CD14-positive monocyte (primary cell): ENCODE data around the gene FBXL17. TPM values are rescaled to one million over a fixed set of nuclear protein-coding genes. Genes with fewer than 3 reads are reported as not detected.

Experiments used
- DNase-seq, 3 donors: peaks; one replicate each; pipeline ENCODE4 v3.0.0-alpha.2; 2011 to 2022
- H2AFZ ChIP-seq: 2 replicates; pipeline ENCODE4 v1.6.0; 2012; ENCODE audit warnings: mild to moderate bottlenecking, low read depth, low read length, inconsistent platforms; ENCODE audit not compliant: insufficient read depth, poor library complexity, severe bottlenecking
- H3K27ac ChIP-seq, 2 donors: 1 replicate in 1 of 2; 2 replicates in 1 of 2; pipeline ENCODE4 v1.5.1; 2012 to 2013; ENCODE audit warnings: low read length in 2 of 2, control low read depth in 1 of 2, inconsistent platforms in 1 of 2, low read depth in 1 of 2, mild to moderate bottlenecking in 1 of 2
- H3K27me3 ChIP-seq, 2 donors: one replicate each; pipeline versions ENCODE4 v1.6.0 to v1.6.1; 2011 to 2013; ENCODE audit warnings: low read length in 2 of 2; ENCODE audit not compliant: control insufficient read depth in 2 of 2, insufficient read depth in 2 of 2
- H3K36me3 ChIP-seq, 2 donors: replicated peaks in 1 of 2; 1 replicate in 1 of 2; 2 replicates in 1 of 2; pipeline versions ENCODE4 v1.5.1 to v1.6.1; 2012 to 2013; ENCODE audit warnings: low read length in 2 of 2, control low read depth in 1 of 2, inconsistent platforms in 1 of 2, mild to moderate bottlenecking in 1 of 2; ENCODE audit not compliant: insufficient read depth in 2 of 2, control insufficient read depth in 1 of 2
- H3K4me1 ChIP-seq, 2 donors: 1 replicate in 1 of 2; 2 replicates in 1 of 2; pipeline versions ENCODE4 v1.5.1 to v1.6.1; 2012 to 2013; ENCODE audit warnings: low read length in 2 of 2, control low read depth in 1 of 2, inconsistent platforms in 1 of 2, mild to moderate bottlenecking in 1 of 2, moderate library complexity in 1 of 2; ENCODE audit not compliant: insufficient read depth in 2 of 2, control insufficient read depth in 1 of 2
- H3K4me2 ChIP-seq: replicated peaks from 2 replicates; pipeline ENCODE3; 2012; ENCODE audit warnings: low read length, moderate library complexity, mild to moderate bottlenecking; ENCODE audit not compliant: poor library complexity, severe bottlenecking; ENCODE audit errors: extremely low read depth
- H3K4me3 ChIP-seq, 3 experiments: fragments of 200-600 bp in 1 of 3; sonication (generic) in 1 of 3; replicated peaks in 1 of 3; 1 replicate in 2 of 3; 2 replicates in 1 of 3; pipeline ENCODE4 v1.5.1; 2011 to 2013; ENCODE audit warnings: low read length in 3 of 3, mild to moderate bottlenecking in 3 of 3, control low read depth in 2 of 3, low read depth in 2 of 3, inconsistent platforms in 1 of 3, moderate library complexity in 1 of 3
- H3K79me2 ChIP-seq: 2 replicates; pipeline ENCODE4 v1.6.0; 2012; ENCODE audit warnings: mild to moderate bottlenecking, control low read depth, inconsistent platforms, low read length, moderate library complexity; ENCODE audit not compliant: insufficient read depth
- H3K9ac ChIP-seq: 2 replicates; pipeline ENCODE4 v1.6.0; 2017; ENCODE audit warnings: low read length, mild to moderate bottlenecking; ENCODE audit not compliant: insufficient read depth, poor library complexity, severe bottlenecking
- H3K9me3 ChIP-seq, 2 donors: replicated peaks in 1 of 2; 1 replicate in 1 of 2; 2 replicates in 1 of 2; pipeline versions ENCODE4 v1.5.1 to v1.6.1; 2012 to 2013; ENCODE audit warnings: low read length in 2 of 2, control low read depth in 1 of 2; ENCODE audit not compliant: control insufficient read depth in 1 of 2, insufficient read depth in 1 of 2
- H4K20me1 ChIP-seq: 2 replicates; pipeline ENCODE4 v1.6.0; 2012; ENCODE audit warnings: mild to moderate bottlenecking, low read length, control low read depth, moderate library complexity; ENCODE audit not compliant: insufficient read depth
- H3K27ac Mint-ChIP-seq, 7 donors: one replicate each; pipeline ENCODE4 v1.8.0; 2020; ENCODE audit warnings: mild to moderate bottlenecking in 7 of 7, mixed read lengths in 7 of 7, moderate library complexity in 6 of 7, inconsistent platforms in 2 of 7
- H3K27me3 Mint-ChIP-seq, 3 donors: one replicate each; pipeline ENCODE4 v1.8.0; 2021 to 2022; ENCODE audit warnings: low read depth in 3 of 3, mild to moderate bottlenecking in 3 of 3, mixed read lengths in 3 of 3, moderate library complexity in 3 of 3, inconsistent platforms in 1 of 3
- H3K36me3 Mint-ChIP-seq, 2 donors: one replicate each; pipeline ENCODE4 v1.8.0; 2020; ENCODE audit warnings: mixed read lengths in 2 of 2, inconsistent platforms in 1 of 2, mild to moderate bottlenecking in 1 of 2
- H3K4me1 Mint-ChIP-seq: one replicate; pipeline ENCODE4 v1.8.0; 2020; ENCODE audit warnings: mild to moderate bottlenecking, mixed read lengths
- H3K4me3 Mint-ChIP-seq, 2 donors: one replicate each; pipeline ENCODE4 v1.8.0; 2020; ENCODE audit warnings: mild to moderate bottlenecking in 2 of 2, mixed read lengths in 2 of 2, moderate library complexity in 1 of 2
- H3K9me3 Mint-ChIP-seq, 7 donors: one replicate each; pipeline ENCODE4 v1.8.0; 2020 to 2022; ENCODE audit warnings: mixed read lengths in 7 of 7, mild to moderate bottlenecking in 6 of 7, moderate library complexity in 6 of 7, inconsistent platforms in 2 of 7
- WGBS: methylation state at CpG from one replicate; pipeline ENCODE4 v1.1.5; 2013; ENCODE audit warnings: missing lambda C conversion rate; ENCODE audit not compliant: insufficient coverage; 5-methylcytosine and 5-hydroxymethylcytosine counted together
- intact Hi-C, 2 donors: fragments of 100-400 bp; cut with micrococcal nuclease; formaldehyde crosslinking; loops; one replicate each; pipeline versions ENCODE4 v1.15.0 to v1.15.1; 2023
- polyA plus RNA-seq, 3 donors: library from polyadenylated mRNA; depleted of rRNA in 1 of 3; unstranded in 2 of 3; stranded (reverse) in 1 of 3; fragments of 300-500 nt in 2 of 3; fragments of >200 nt in 1 of 3; fragmentation: Illumina TruSeq in 2 of 3; gene quantifications; 1 replicate in 2 of 3; 2 replicates in 1 of 3; pipeline ENCODE4 v1.2.3, GENCODE V29; 2012 to 2021
- TF ChIP-seq, protein P1 (sequence below): fragments of 200-600 bp; IDR thresholded peaks from one replicate; pipeline ENCODE4 v1.8.0; 2022; ENCODE audit warnings: antibody characterized with exemption, mild to moderate bottlenecking

Gene FBXL17
- polyA plus RNA-seq, 3 donors = 1.5 to 6.6 (median 2.0) TPM

DNA sequence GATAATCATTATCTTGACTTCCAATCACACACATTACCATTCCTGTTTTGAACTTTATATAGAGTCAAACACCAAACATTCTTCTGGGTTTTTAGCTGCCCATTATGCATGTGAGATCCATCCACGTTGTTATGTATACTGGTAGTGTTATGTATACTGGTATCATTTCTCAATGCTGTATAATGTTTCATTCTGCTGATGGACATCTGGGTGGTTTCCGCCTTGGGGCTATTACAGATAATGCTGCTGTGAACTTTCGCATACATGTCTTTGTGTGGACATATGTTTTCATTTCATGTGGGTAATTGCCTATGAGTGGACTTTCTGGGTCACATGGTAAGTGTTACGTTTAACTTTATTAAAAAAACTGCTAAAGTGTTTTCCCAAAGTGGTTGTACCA, 493.4 kb downstream of the FBXL17 start:
- no peaks in the 10 kb centered on the region for H3K9me3 ChIP-seq
- Mint-ChIP-seq H3K27ac (no peak overlapping the region), H3K36me3 (peaks cover 4% of the 10 kb centered on the region in 2 donors), H3K4me1 (peaks cover 12% of the 10 kb centered on the region), H3K27me3 (no peaks in the 10 kb centered on the region), H3K4me3 (no peak overlapping the region), H3K9me3 (peaks cover 0 to 3% (median 0%) of the 10 kb centered on the region in 7 donors)
- no peaks in the 10 kb centered on the region for H3K36me3 ChIP-seq
- H3K9ac ChIP-seq = no peak overlapping the region
- 90% methylated on average over 2 of the region's 4 CpGs for WGBS
- no peaks in the 10 kb centered on the region for H4K20me1 ChIP-seq
- H3K4me1 ChIP-seq = no peaks in the 10 kb centered on the region
- H3K27me3 ChIP-seq = no peaks in the 10 kb centered on the region
- TF ChIP-seq, protein P1, sequence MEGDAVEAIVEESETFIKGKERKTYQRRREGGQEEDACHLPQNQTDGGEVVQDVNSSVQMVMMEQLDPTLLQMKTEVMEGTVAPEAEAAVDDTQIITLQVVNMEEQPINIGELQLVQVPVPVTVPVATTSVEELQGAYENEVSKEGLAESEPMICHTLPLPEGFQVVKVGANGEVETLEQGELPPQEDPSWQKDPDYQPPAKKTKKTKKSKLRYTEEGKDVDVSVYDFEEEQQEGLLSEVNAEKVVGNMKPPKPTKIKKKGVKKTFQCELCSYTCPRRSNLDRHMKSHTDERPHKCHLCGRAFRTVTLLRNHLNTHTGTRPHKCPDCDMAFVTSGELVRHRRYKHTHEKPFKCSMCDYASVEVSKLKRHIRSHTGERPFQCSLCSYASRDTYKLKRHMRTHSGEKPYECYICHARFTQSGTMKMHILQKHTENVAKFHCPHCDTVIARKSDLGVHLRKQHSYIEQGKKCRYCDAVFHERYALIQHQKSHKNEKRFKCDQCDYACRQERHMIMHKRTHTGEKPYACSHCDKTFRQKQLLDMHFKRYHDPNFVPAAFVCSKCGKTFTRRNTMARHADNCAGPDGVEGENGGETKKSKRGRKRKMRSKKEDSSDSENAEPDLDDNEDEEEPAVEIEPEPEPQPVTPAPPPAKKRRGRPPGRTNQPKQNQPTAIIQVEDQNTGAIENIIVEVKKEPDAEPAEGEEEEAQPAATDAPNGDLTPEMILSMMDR = no peak
- DNase-seq = no peak
- H2AFZ ChIP-seq = no peak overlapping the region
- H3K4me2 ChIP-seq = no peak overlapping the region
- H3K79me2 ChIP-seq = no peaks in the 10 kb centered on the region
- H3K4me3 ChIP-seq = no peak overlapping the region
- H3K27ac ChIP-seq = no peak overlapping the region
- intact Hi-C loops = no loop called here

DNA sequence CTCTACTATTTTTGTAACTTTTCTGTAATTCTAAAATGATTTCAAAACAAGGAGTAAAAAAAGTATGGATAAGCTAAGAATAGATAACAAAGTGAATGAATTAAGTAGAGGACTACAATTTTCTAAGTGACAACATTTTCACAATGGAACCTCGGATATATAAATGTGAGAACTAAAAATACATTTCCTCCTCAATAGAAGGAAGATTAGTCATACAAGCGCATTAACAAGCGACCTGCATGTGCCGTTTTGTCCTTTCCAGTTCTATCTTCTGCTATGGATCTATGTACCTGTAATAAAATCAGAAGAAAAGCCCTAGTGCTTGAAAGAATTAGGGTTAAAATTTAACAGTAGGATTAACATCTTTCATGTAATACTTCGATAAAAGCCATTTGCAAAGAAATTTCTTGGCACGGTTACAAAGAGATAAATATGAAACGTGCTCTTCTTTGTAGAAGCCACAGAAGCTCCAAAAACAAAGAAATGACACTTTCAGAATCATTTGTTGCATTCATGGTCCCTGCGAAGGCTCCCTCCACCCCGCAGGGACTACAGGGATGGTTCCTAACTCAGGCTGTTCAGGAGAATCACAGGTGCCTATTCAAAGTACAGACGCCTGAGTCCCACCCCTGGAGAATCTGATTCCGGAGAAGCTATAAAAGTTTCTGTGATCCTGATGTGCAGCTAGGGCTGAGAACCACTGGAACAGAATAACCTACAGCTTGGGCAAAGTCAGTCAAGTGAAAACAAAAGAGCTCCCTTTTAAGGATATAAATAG, 494.5 kb downstream of the FBXL17 start:
- peaks cover 8% of the 10 kb centered on the region for H3K4me1 Mint-ChIP-seq
- Histone ChIP-seq H3K27ac (no peak overlapping the region), H3K9me3 (no peaks in the 10 kb centered on the region), H3K4me2 (no peak overlapping the region), H3K9ac (no peak overlapping the region), H3K27me3 (no peaks in the 10 kb centered on the region), H2AFZ (no peak overlapping the region), H3K4me3 (no peak overlapping the region), H4K20me1 (no peaks in the 10 kb centered on the region), H3K36me3 (no peaks in the 10 kb centered on the region), H3K4me1 (no peaks in the 10 kb centered on the region), H3K79me2 (no peaks in the 10 kb centered on the region)
- TF ChIP-seq, protein P1 = no peak
- H3K4me3 Mint-ChIP-seq = no peak overlapping the region
- whole genome bisulfite sequencing = 86% methylated on average over 7 of the region's 11 CpGs
- no peak overlapping the region for H3K27ac Mint-ChIP-seq
- H3K9me3 Mint-ChIP-seq = peaks cover 0 to 3% (median 0%) of the 10 kb centered on the region in 7 donors
- peaks cover 4% of the 10 kb centered on the region in 2 donors for H3K36me3 Mint-ChIP-seq
- DNase-seq = no peak
- intact Hi-C loops = no loop called here
- H3K27me3 Mint-ChIP-seq = no peaks in the 10 kb centered on the region
